Endothelial cell of umbilical vein (primary cell): ENCODE measurements around the gene KLF3. TPM values are rescaled to one million over a fixed set of nuclear protein-coding genes. Genes with fewer than 3 reads are reported as not detected.

ENCODE experiments used
- BruUV-seq: library from RNA; stranded (reverse); fragments of 400-500 nt; replicated peaks from 2 replicates; lab custom pipeline; 2021; lab: Mats Ljungman, UMichigan
- CTCF ChIA-PET: fragments of 300-600, 350-600 bp; sonication (Branson Sonifier 250); formaldehyde crosslinking; loops from one replicate; lab custom pipeline; 2021; ENCODE audit warnings: antibody characterized with exemption, inconsistent platforms; lab: Charles Lee
- POLR2A ChIA-PET: fragments of 300-600, 350-600 bp; sonication (Branson Sonifier 250); formaldehyde crosslinking; loops from one replicate; lab custom pipeline; 2021; ENCODE audit warnings: antibody characterized with exemption, inconsistent platforms; lab: Charles Lee
- DNase-seq: peaks from one replicate; pipeline ENCODE4 v3.0.0-alpha.2; 2011; ENCODE audit warnings: low read depth, low spot score
- FAIRE-seq: peaks from 2 replicates; lab custom pipeline; 2011; peaks lifted over from hg19 to GRCh38; lab: Jason Lieb, UNC
- H2AFZ ChIP-seq: 2 replicates; pipeline ENCODE4 v1.6.0; 2012; ENCODE audit warnings: low read depth, low read length, control low read depth, inconsistent platforms
- H3K27ac ChIP-seq: 2 replicates; pipeline ENCODE4 v1.5.1; 2011; ENCODE audit warnings: low read depth, mild to moderate bottlenecking, control low read depth, low read length, moderate library complexity; ENCODE audit not compliant: insufficient read depth
- H3K27me3 ChIP-seq, 2 experiments: 2 replicates each; pipeline versions ENCODE4 v1.6.0 to v1.6.1; 2011; ENCODE audit warnings: low read length in 2 of 2, mixed read lengths in 1 of 2; ENCODE audit not compliant: control insufficient read depth in 2 of 2, insufficient read depth in 2 of 2
- H3K36me3 ChIP-seq, 2 experiments: 2 replicates in 1 of 2; 3 replicates in 1 of 2; pipeline ENCODE4 v1.5.1; 2011; ENCODE audit warnings: low read length in 2 of 2, mild to moderate bottlenecking in 1 of 2, moderate library complexity in 1 of 2; ENCODE audit not compliant: control insufficient read depth in 2 of 2, insufficient read depth in 2 of 2; ENCODE audit errors: extremely low read depth in 1 of 2
- H3K4me1 ChIP-seq: 3 replicates; pipeline ENCODE4 v1.5.1; 2011; ENCODE audit warnings: mild to moderate bottlenecking, low read length; ENCODE audit not compliant: control insufficient read depth, insufficient read depth; ENCODE audit errors: extremely low read depth
- H3K4me2 ChIP-seq: 2 replicates; pipeline ENCODE4 v1.6.1; 2011; ENCODE audit warnings: low read length, control low read depth, mixed read lengths; ENCODE audit not compliant: insufficient read depth
- H3K4me3 ChIP-seq, 3 experiments: fragments of 200-600 bp in 1 of 3; sonication (generic), shearing (Covaris generic) in 1 of 3; replicated peaks in 1 of 3; 2 replicates each; pipeline ENCODE4 v1.5.1; 2011 to 2016; ENCODE audit warnings: control low read depth in 3 of 3, low read length in 3 of 3, mild to moderate bottlenecking in 2 of 3, inconsistent platforms in 1 of 3, low read depth in 1 of 3, moderate library complexity in 1 of 3; ENCODE audit not compliant: insufficient read depth in 1 of 3
- H3K79me2 ChIP-seq: 2 replicates; pipeline ENCODE4 v1.6.0; 2012; ENCODE audit warnings: low read length, inconsistent platforms; ENCODE audit not compliant: control insufficient read depth, insufficient read depth
- H3K9ac ChIP-seq: replicated peaks from 2 replicates; pipeline ENCODE3; 2011; ENCODE audit warnings: low read length, control low read depth; ENCODE audit not compliant: insufficient read depth; ENCODE audit errors: extremely low read depth
- H3K9me1 ChIP-seq: replicated peaks from 3 replicates; pipeline ENCODE4 v1.6.0; 2011; ENCODE audit warnings: mild to moderate bottlenecking, low read length; ENCODE audit not compliant: control insufficient read depth, insufficient read depth; ENCODE audit errors: extremely low read depth
- H3K9me3 ChIP-seq: replicated peaks from 2 replicates; pipeline ENCODE4 v1.5.1; 2012; ENCODE audit warnings: low read length, inconsistent platforms; ENCODE audit not compliant: control insufficient read depth, insufficient read depth
- H4K20me1 ChIP-seq: replicated peaks from 2 replicates; pipeline ENCODE3; 2011; ENCODE audit warnings: mild to moderate bottlenecking, low read length; ENCODE audit not compliant: control insufficient read depth, insufficient read depth; ENCODE audit errors: extremely low read depth
- EZH2 ChIP-seq: IDR thresholded peaks from 2 replicates; pipeline ENCODE4 v1.6.1; 2012; ENCODE audit warnings: borderline replicate concordance, low read depth, mild to moderate bottlenecking, moderate library complexity, low read length, inconsistent platforms; ENCODE audit not compliant: severe bottlenecking
- FOS ChIP-seq: IDR thresholded peaks from 2 replicates; pipeline ENCODE4 v1.6.1; 2011; ENCODE audit warnings: mild to moderate bottlenecking, low read length, moderate library complexity, borderline replicate concordance; ENCODE audit not compliant: insufficient read depth
- GATA2 ChIP-seq: IDR thresholded peaks from 2 replicates; pipeline ENCODE4 v1.7.0; 2011; ENCODE audit warnings: low read depth, mild to moderate bottlenecking, moderate library complexity, mixed read lengths, low read length; ENCODE audit not compliant: insufficient read length, insufficient read depth
- JUN ChIP-seq: IDR thresholded peaks from 2 replicates; pipeline ENCODE4 v1.6.1; 2011; ENCODE audit warnings: borderline replicate concordance, low read depth; ENCODE audit not compliant: insufficient read length, insufficient read depth
- MYC ChIP-seq: IDR thresholded peaks from one replicate; pipeline ENCODE4 v1.6.1; 2011; ENCODE audit warnings: mild to moderate bottlenecking, low read depth, low read length
- POLR2A ChIP-seq: IDR thresholded peaks from 2 replicates; pipeline ENCODE4 v1.6.1; 2012; ENCODE audit warnings: low read depth, mild to moderate bottlenecking, control low read depth, low read length
- POLR2AphosphoS5 ChIP-seq: IDR thresholded peaks from 2 replicates; pipeline ENCODE4 v1.6.1; 2012; ENCODE audit warnings: low read depth, mild to moderate bottlenecking, control low read depth, low read length, moderate library complexity; ENCODE audit not compliant: insufficient read depth
- dilution Hi-C: fragments of 300-500 bp; cut with MboI; formaldehyde crosslinking; loops from one replicate; pipeline ENCODE4 v1.15.0; 2019; ENCODE audit warnings: low sequenced_read_pairs; ENCODE audit not compliant: extremely low pct_ligation_motif_present
- intact Hi-C: fragments of 100-400 bp; cut with micrococcal nuclease; formaldehyde crosslinking; loops from one replicate; pipeline ENCODE4 v1.10.0; 2022
- polyA plus RNA-seq, 4 experiments: library from polyadenylated mRNA; depleted of rRNA in 3 of 4; stranded (reverse) in 3 of 4; unstranded in 1 of 4; fragments of >200 nt; gene quantifications; 2 replicates each; pipeline versions ENCODE4 v1.2.1 to v1.2.3, GENCODE V29; 2011 to 2012; ENCODE audit warnings: missing spikeins in 1 of 4
- total RNA-seq: library from RNA; stranded (reverse); gene quantifications from 2 replicates; pipeline ENCODE4 v1.2.3, GENCODE V29; 2021
- TF ChIP-seq, protein P1 (sequence below): IDR thresholded peaks from 2 replicates; pipeline ENCODE4 v1.6.1; 2011; ENCODE audit not compliant: insufficient read depth, insufficient read length
- TF ChIP-seq, protein P2 (sequence below), 2 donors: IDR thresholded peaks; 1 replicate in 1 of 2; 2 replicates in 1 of 2; pipeline ENCODE4 v1.5.1; 2011; ENCODE audit warnings: low read length in 2 of 2, mild to moderate bottlenecking in 2 of 2, moderate library complexity in 2 of 2, control low read depth in 1 of 2, inconsistent platforms in 1 of 2, low read depth in 1 of 2; ENCODE audit not compliant: insufficient read depth in 1 of 2; ENCODE audit errors: extremely low read depth in 1 of 2

The KLF3 gene
- total and polyA plus RNA-seq, 2 donors (not counting 3 experiments of a cell fraction or from before 2014, with no cell fraction given) = 27.7 to 50.5 TPM

DNA sequence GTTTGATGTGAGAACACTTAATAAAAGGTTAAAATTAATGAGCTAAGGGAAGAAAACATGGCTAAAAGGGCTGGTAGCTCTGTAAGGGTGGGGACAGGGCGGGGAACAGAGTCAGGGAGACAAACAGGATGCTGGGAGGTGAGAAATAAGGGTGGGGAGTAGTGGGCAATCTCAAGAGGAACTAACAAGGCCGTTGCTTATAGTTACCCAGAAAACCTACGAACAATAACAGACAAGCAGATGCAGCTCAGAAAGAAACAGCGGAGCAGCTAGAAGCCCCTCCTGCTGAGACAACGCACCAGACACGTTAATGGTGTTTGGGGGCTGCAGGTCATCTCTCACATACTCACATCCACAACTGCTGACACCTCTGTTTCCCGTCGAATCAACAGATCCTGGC lies 9.7 kb upstream of the KLF3 start:
- H3K27me3 ChIP-seq = peaks cover 0 to 3% of the 10 kb centered on the region in 2 experiments
- H3K4me1 ChIP-seq = no peaks in the 10 kb centered on the region
- TF ChIP-seq FOS (no peak), POLR2A (no peak), EZH2 (no peak), GATA2 (no peak), JUN (no peak), POLR2AphosphoS5 (no peak), MYC (no peak)
- TF ChIP-seq, protein P1, sequence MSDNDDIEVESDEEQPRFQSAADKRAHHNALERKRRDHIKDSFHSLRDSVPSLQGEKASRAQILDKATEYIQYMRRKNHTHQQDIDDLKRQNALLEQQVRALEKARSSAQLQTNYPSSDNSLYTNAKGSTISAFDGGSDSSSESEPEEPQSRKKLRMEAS = no peak
- TF ChIP-seq, protein P2, sequence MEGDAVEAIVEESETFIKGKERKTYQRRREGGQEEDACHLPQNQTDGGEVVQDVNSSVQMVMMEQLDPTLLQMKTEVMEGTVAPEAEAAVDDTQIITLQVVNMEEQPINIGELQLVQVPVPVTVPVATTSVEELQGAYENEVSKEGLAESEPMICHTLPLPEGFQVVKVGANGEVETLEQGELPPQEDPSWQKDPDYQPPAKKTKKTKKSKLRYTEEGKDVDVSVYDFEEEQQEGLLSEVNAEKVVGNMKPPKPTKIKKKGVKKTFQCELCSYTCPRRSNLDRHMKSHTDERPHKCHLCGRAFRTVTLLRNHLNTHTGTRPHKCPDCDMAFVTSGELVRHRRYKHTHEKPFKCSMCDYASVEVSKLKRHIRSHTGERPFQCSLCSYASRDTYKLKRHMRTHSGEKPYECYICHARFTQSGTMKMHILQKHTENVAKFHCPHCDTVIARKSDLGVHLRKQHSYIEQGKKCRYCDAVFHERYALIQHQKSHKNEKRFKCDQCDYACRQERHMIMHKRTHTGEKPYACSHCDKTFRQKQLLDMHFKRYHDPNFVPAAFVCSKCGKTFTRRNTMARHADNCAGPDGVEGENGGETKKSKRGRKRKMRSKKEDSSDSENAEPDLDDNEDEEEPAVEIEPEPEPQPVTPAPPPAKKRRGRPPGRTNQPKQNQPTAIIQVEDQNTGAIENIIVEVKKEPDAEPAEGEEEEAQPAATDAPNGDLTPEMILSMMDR (IDR thresholded peaks at IDR 0.05; ENCODE audit: extremely low read depth in 1 of 2, insufficient read depth in 1 of 2, low read depth in 1 of 2, low read length in 2 of 2) = no peak
- no peaks in the 10 kb centered on the region for H3K36me3 ChIP-seq
- H3K4me2 ChIP-seq = no peak overlapping the region
- H3K4me3 ChIP-seq = no peak overlapping the region
- no peaks in the 10 kb centered on the region for H3K9me3 ChIP-seq
- no peak overlapping the region for H3K27ac ChIP-seq
- no peaks in the 10 kb centered on the region for H3K9me1 ChIP-seq
- dilution Hi-C loops (loop anchor here (25.0 kb wide), 1 partner anchor 492 kb away; no protein-coding TSS in a partner anchor), intact Hi-C loops (no loop called here)
- no peak for DNase-seq
- POLR2A ChIA-PET = no interaction called here
- H4K20me1 ChIP-seq = no peaks in the 10 kb centered on the region
- H3K9ac ChIP-seq = no peak overlapping the region
- FAIRE-seq = no peak
- H2AFZ ChIP-seq = no peak overlapping the region
- no TSS peak for BruUV-seq
- CTCF ChIA-PET = interaction anchor here (0.6 to 1.5 kb wide), 3 partner anchors 8 to 475 kb away, joined by 3 to 5 read pairs (median 4); no protein-coding TSS in a partner anchor
- no peaks in the 10 kb centered on the region for H3K79me2 ChIP-seq
